K562 (cell line): ENCODE data around the gene RMND5B.

Experiments used
- POLR2AphosphoS5 ChIP-seq: IDR thresholded peaks from 2 replicates; pipeline ENCODE4 v1.6.1; 2011; ENCODE audit warnings: mild to moderate bottlenecking, low read depth, low read length, moderate library complexity; ENCODE audit not compliant: control insufficient read depth, insufficient read depth
- TAF1 ChIP-seq: IDR thresholded peaks from 2 replicates; pipeline ENCODE4 v1.6.1; 2011; ENCODE audit warnings: mild to moderate bottlenecking, low read length, moderate library complexity; ENCODE audit not compliant: insufficient read depth, control insufficient read depth, severe bottlenecking; ENCODE audit errors: extremely low read depth
- ZKSCAN3 ChIP-seq: fragments of 250-450 bp; sonication (Bioruptor Pico); IDR thresholded peaks from 2 replicates; pipeline ENCODE4 v1.4.0; 2020
- ZNF263 ChIP-seq: sonication (generic); formaldehyde crosslinking; IDR thresholded peaks from 2 replicates; pipeline ENCODE4 v1.8.0; 2022; ENCODE audit warnings: mild to moderate bottlenecking, missing genetic modification reagents, borderline replicate concordance

GRCh38 chr5:178122346-178122745 lies 8.5 kb upstream of the RMND5B start:
- TF ChIP-seq TAF1 (no peak), ZNF263 (CRISPR knock-in tag) (no peak), POLR2AphosphoS5 (no peak), ZKSCAN3 (CRISPR knock-in tag) (no peak)
